Mesothelial cell of epicardium (in vitro differentiated cells): Measurements from ENCODE around the gene FRY. TPM values are rescaled to one million over a fixed set of nuclear protein-coding genes. Genes with fewer than 3 reads are reported as not detected.

Experiments
- DNase-seq, 2 experiments: peaks; one replicate each; pipeline ENCODE4 v3.0.0; 2021; ENCODE audit warnings: low spot score in 2 of 2; ENCODE audit not compliant: unreplicated experiment in 2 of 2
- H3K27ac Mint-ChIP-seq: 2 replicates; pipeline ENCODE4 v1.8.0; 2021; ENCODE audit warnings: mixed read lengths
- H3K27me3 Mint-ChIP-seq: 2 replicates; pipeline ENCODE4 v1.8.0; 2021; ENCODE audit warnings: low read depth, mixed read lengths
- H3K36me3 Mint-ChIP-seq: 2 replicates; pipeline ENCODE4 v1.8.0; 2021; ENCODE audit warnings: mixed read lengths
- H3K4me1 Mint-ChIP-seq: 2 replicates; pipeline ENCODE4 v1.8.0; 2021; ENCODE audit warnings: mixed read lengths
- H3K4me3 Mint-ChIP-seq: 2 replicates; pipeline ENCODE4 v1.8.0; 2021; ENCODE audit warnings: mild to moderate bottlenecking, moderate library complexity, mixed read lengths
- H3K9me3 Mint-ChIP-seq: 2 replicates; pipeline ENCODE4 v1.8.0; 2021; ENCODE audit warnings: mixed read lengths
- total RNA-seq: library from RNA; stranded (reverse); gene quantifications from 3 replicates; pipeline ENCODE4 v1.2.1, GENCODE V29; 2021
- TF ChIP-seq, protein P1 (sequence below): fragments of 200-600 bp; sonication (generic); IDR thresholded peaks from one replicate; pipeline ENCODE4 v1.5.0; 2021; ENCODE audit warnings: antibody characterized with exemption; ENCODE audit not compliant: unreplicated experiment

Gene FRY
- total RNA-seq, 1 donor from 2014 or later: 18.1 TPM

- H3K4me1 Mint-ChIP-seq: peaks cover 21% of the 10 kb centered on the region
- no peaks in the 10 kb centered on the region for H3K36me3 Mint-ChIP-seq
- H3K27ac Mint-ChIP-seq: no peak overlapping the region
These were observed 83.5 kb downstream of the FRY start for GRCh38 chr13:32115066-32115465.

DNA sequence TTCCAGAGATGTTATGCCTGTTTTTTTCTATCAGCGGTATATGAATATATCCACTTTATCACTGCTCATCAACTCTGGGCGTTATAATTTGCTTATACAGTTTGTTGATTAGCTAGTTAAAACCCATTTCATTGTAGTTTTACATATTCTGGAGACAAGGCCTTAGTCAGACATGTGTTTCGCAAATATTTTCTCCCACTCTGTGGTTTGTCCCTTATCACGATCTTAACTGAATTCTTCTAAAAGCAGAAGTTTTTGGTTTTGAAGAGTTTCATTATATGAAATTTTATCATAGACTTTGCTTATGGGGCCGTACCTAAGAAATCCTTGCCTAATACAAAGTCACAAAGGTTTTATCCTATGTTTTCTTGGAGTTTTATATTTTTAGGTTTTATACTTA is 84.6 kb downstream of the FRY start:
- H3K4me3 Mint-ChIP-seq: no peak overlapping the region
- no peak overlapping the region for H3K27ac Mint-ChIP-seq
- H3K4me1 Mint-ChIP-seq: peaks cover 21% of the 10 kb centered on the region
- no peak for DNase-seq
- TF ChIP-seq, protein P1, sequence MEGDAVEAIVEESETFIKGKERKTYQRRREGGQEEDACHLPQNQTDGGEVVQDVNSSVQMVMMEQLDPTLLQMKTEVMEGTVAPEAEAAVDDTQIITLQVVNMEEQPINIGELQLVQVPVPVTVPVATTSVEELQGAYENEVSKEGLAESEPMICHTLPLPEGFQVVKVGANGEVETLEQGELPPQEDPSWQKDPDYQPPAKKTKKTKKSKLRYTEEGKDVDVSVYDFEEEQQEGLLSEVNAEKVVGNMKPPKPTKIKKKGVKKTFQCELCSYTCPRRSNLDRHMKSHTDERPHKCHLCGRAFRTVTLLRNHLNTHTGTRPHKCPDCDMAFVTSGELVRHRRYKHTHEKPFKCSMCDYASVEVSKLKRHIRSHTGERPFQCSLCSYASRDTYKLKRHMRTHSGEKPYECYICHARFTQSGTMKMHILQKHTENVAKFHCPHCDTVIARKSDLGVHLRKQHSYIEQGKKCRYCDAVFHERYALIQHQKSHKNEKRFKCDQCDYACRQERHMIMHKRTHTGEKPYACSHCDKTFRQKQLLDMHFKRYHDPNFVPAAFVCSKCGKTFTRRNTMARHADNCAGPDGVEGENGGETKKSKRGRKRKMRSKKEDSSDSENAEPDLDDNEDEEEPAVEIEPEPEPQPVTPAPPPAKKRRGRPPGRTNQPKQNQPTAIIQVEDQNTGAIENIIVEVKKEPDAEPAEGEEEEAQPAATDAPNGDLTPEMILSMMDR: no peak
- peaks cover 4% of the 10 kb centered on the region for H3K9me3 Mint-ChIP-seq
- H3K27me3 Mint-ChIP-seq: no peaks in the 10 kb centered on the region
- H3K36me3 Mint-ChIP-seq: peaks cover 6% of the 10 kb centered on the region

More at GRCh38 chr13:32115066-32115465, 83.5 kb downstream of the FRY start:
- DNase-seq: no peak
- no peak overlapping the region for H3K4me3 Mint-ChIP-seq
- TF ChIP-seq, protein P1: no peak
- H3K9me3 Mint-ChIP-seq: no peaks in the 10 kb centered on the region
- no peaks in the 10 kb centered on the region for H3K27me3 Mint-ChIP-seq

GRCh38 chr13:32117001-32117400 is 85.4 kb downstream of the FRY start:
- H3K9me3 Mint-ChIP-seq: peaks cover 12% of the 10 kb centered on the region
- TF ChIP-seq, protein P1: no peak
- H3K4me3 Mint-ChIP-seq: no peak overlapping the region
- peaks cover 21% of the 10 kb centered on the region for H3K4me1 Mint-ChIP-seq
- H3K27me3 Mint-ChIP-seq: no peaks in the 10 kb centered on the region
- no peak for DNase-seq
- no peak overlapping the region for H3K27ac Mint-ChIP-seq
- H3K36me3 Mint-ChIP-seq: peaks cover 14% of the 10 kb centered on the region

- Mint-ChIP-seq H3K36me3 (peaks cover 18% of the 10 kb centered on the region), H3K9me3 (peaks cover 17% of the 10 kb centered on the region), H3K27ac (no peak overlapping the region), H3K4me1 (peaks cover 21% of the 10 kb centered on the region), H3K27me3 (no peaks in the 10 kb centered on the region), H3K4me3 (no peak overlapping the region)
- no peak for DNase-seq
- TF ChIP-seq, protein P1: no peak
These were observed 86.1 kb downstream of the FRY start for GRCh38 chr13:32117701-32118100.

DNA sequence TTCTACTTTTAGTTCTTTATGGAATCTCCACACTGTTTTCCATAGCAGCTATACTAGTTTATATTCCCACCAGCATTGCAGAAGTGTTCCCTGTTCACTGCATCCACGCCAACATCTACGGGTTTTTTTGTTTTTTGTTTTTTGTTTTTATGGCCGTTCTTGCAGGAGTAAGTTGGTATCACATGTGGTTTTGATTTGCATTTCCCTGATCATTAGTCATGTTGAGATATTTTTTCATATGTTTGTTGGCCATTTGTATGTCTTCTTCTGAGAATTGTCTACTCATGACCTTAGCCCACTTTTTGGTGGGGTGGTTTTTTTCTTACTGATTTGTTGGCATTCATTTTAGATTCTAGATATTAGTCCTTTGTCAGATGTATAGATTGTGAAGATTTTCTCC is 89.7 kb downstream of the FRY start:
- TF ChIP-seq, protein P1: no peak
- H3K9me3 Mint-ChIP-seq: peaks cover 26% of the 10 kb centered on the region
- H3K27ac Mint-ChIP-seq: no peak overlapping the region
- peaks cover 31% of the 10 kb centered on the region for H3K36me3 Mint-ChIP-seq
- no peaks in the 10 kb centered on the region for H3K27me3 Mint-ChIP-seq
- no peak overlapping the region for H3K4me3 Mint-ChIP-seq
- DNase-seq: no peak
- H3K4me1 Mint-ChIP-seq: peaks cover 17% of the 10 kb centered on the region

DNA sequence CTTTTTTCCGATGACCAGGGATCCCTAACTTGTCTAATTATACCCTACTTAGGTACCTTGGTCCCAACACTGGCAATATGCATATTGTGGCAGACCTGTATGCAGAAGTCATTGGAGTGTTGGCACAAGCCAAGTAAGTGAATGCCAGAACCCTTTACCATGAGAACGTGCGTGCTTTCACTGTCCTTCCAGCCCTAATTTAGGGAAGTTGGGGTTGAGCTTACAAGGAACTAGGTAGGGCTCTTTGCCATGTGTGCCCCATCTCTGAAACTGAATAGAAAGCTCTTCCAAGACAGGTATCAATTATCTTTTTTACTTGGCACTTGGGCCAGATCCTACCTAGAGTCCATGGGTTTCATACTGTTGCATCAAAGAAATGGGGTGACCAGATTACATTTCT is 93.2 kb downstream of the FRY start:
- Mint-ChIP-seq H3K36me3 (peaks cover 31% of the 10 kb centered on the region), H3K4me3 (no peak overlapping the region), H3K4me1 (no peaks in the 10 kb centered on the region), H3K27ac (no peak overlapping the region), H3K9me3 (peaks cover 26% of the 10 kb centered on the region), H3K27me3 (no peaks in the 10 kb centered on the region)
- no peak for DNase-seq
- TF ChIP-seq, protein P1: no peak
